ENCODE measurements around the gene CGB3.

- TF ChIP-seq CTCF (IDR thresholded peaks at IDR 0.05) (no peak), POLR2AphosphoS5 (IDR thresholded peaks at IDR 0.05) (no peak), POLR2A (IDR thresholded peaks at IDR 0.05) (no peak), EP300 (IDR thresholded peaks at IDR 0.05) (no peak)
Measured at GRCh38 chr19:49057636-49058234, 33.6 kb upstream of the CGB3 start, which contains the start of gene CGB7.
